Osteoblast (primary cell): ENCODE data around the gene PIANP. TPM values are rescaled to one million over a fixed set of nuclear protein-coding genes. Genes with fewer than 3 reads are reported as not detected.
A peak's percentile ranks its signal among the peaks of the same experiment; 100 is the strongest.
"Not testable (repeated sequence)": the region's sequence is repeated elsewhere in the genome, so short reads cannot be mapped to it uniquely, and the experiment has no call there.

Source experiments
- DNase-seq: peaks from one replicate; pipeline ENCODE4 v3.0.0; 2011; ENCODE audit warnings: low spot score, mixed read lengths; ENCODE audit not compliant: insufficient read length; ENCODE audit errors: missing footprints
- H2AFZ ChIP-seq: 2 replicates; pipeline ENCODE4 v1.6.0; 2011; ENCODE audit warnings: mild to moderate bottlenecking, low read length
- H3K27ac ChIP-seq: 2 replicates; pipeline ENCODE4 v1.5.1; 2011; ENCODE audit warnings: mild to moderate bottlenecking, low read depth, low read length, moderate library complexity
- H3K27me3 ChIP-seq: 2 replicates; pipeline ENCODE4 v1.6.0; 2012; ENCODE audit warnings: mild to moderate bottlenecking, control low read depth, inconsistent platforms, low read length, moderate library complexity; ENCODE audit not compliant: insufficient read depth
- H3K36me3 ChIP-seq: 2 replicates; pipeline ENCODE4 v1.5.1; 2011; ENCODE audit warnings: mild to moderate bottlenecking, low read length, control low read depth, moderate library complexity; ENCODE audit not compliant: insufficient read depth
- H3K4me1 ChIP-seq: 2 replicates; pipeline ENCODE4 v1.5.1; 2011; ENCODE audit warnings: mild to moderate bottlenecking, low read length, control low read depth, moderate library complexity; ENCODE audit not compliant: insufficient read depth
- H3K4me2 ChIP-seq: 2 replicates; pipeline ENCODE4 v1.6.0; 2011; ENCODE audit warnings: mild to moderate bottlenecking, low read length; ENCODE audit not compliant: insufficient read depth
- H3K4me3 ChIP-seq: fragments of 200-600 bp; sonication (generic); 3 replicates; pipeline ENCODE4 v1.5.1; 2012; ENCODE audit warnings: mild to moderate bottlenecking, low read length, inconsistent platforms; ENCODE audit not compliant: insufficient read depth
- H3K79me2 ChIP-seq: 2 replicates; pipeline ENCODE4 v1.6.0; 2012; ENCODE audit warnings: mild to moderate bottlenecking, low read length, control low read depth, inconsistent platforms; ENCODE audit not compliant: insufficient read depth
- H3K9me3 ChIP-seq: 2 replicates; pipeline ENCODE4 v1.5.1; 2011; ENCODE audit warnings: low read depth, low read length, control low read depth
- H4K20me1 ChIP-seq: 2 replicates; pipeline ENCODE4 v1.6.0; 2012; ENCODE audit warnings: mild to moderate bottlenecking, low read length, control low read depth; ENCODE audit not compliant: insufficient read depth
- total RNA-seq: library from RNA; depleted of rRNA; stranded (reverse); fragments of >200 nt; gene quantifications from 2 replicates; pipeline ENCODE4 v1.2.3, GENCODE V29; 2012
- TF ChIP-seq, protein P1 (sequence below): IDR thresholded peaks from 2 replicates; pipeline ENCODE4 v1.5.1; 2011; ENCODE audit warnings: mild to moderate bottlenecking, low read depth, low read length, moderate library complexity; ENCODE audit errors: extremely low read depth

Gene PIANP, protein sequence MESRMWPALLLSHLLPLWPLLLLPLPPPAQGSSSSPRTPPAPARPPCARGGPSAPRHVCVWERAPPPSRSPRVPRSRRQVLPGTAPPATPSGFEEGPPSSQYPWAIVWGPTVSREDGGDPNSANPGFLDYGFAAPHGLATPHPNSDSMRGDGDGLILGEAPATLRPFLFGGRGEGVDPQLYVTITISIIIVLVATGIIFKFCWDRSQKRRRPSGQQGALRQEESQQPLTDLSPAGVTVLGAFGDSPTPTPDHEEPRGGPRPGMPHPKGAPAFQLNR
- not detected in 2 replicates for total RNA-seq

DNA sequence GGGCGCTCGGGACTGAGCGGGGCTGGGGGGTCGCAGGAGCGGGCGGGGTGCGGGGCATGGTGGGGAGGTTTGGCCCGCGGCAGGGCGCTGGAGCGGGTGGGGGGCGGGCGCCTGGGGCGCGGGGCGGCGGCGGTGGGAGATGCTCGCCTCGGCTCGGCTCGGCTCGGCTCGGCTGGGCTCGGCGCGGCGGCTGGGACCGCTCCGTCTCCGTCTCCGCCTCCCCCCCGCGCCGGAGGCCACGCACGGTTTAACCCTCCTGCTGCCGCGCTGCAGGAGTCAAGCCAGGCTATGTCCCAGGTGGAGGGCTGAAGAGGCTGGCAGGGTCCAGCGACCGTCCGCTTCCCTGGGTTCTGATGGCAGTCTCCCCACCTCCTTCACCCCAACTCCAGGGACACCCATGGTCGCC is at the start of gene PIANP:
TSS of gene PIANP (minus strand) at position 170 of the 406 bp plus-strand sequence. CDS start 2,754 bp downstream, outside the sequence.
- no peaks in the 10 kb centered on the region for H3K36me3 ChIP-seq
- H3K4me2 ChIP-seq = peak within 1 kb of the TSS; percentile 76
- TF ChIP-seq, protein P1, sequence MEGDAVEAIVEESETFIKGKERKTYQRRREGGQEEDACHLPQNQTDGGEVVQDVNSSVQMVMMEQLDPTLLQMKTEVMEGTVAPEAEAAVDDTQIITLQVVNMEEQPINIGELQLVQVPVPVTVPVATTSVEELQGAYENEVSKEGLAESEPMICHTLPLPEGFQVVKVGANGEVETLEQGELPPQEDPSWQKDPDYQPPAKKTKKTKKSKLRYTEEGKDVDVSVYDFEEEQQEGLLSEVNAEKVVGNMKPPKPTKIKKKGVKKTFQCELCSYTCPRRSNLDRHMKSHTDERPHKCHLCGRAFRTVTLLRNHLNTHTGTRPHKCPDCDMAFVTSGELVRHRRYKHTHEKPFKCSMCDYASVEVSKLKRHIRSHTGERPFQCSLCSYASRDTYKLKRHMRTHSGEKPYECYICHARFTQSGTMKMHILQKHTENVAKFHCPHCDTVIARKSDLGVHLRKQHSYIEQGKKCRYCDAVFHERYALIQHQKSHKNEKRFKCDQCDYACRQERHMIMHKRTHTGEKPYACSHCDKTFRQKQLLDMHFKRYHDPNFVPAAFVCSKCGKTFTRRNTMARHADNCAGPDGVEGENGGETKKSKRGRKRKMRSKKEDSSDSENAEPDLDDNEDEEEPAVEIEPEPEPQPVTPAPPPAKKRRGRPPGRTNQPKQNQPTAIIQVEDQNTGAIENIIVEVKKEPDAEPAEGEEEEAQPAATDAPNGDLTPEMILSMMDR = no peak
- H4K20me1 ChIP-seq = no peaks in the 10 kb centered on the region
- peak within 1 kb of the TSS; percentile 66 for H3K4me3 ChIP-seq
- H3K27ac ChIP-seq = no peak within 1 kb of the TSS
- peaks cover 5% of the 10 kb centered on the region for H3K4me1 ChIP-seq
- H3K79me2 ChIP-seq = no peaks in the 10 kb centered on the region
- peaks cover 50% of the 10 kb centered on the region for H3K27me3 ChIP-seq
- H3K9me3 ChIP-seq = no peaks in the 10 kb centered on the region
- peak within 1 kb of the TSS; percentile 73 for H2AFZ ChIP-seq
- DNase-seq = peak; percentile 89

DNA sequence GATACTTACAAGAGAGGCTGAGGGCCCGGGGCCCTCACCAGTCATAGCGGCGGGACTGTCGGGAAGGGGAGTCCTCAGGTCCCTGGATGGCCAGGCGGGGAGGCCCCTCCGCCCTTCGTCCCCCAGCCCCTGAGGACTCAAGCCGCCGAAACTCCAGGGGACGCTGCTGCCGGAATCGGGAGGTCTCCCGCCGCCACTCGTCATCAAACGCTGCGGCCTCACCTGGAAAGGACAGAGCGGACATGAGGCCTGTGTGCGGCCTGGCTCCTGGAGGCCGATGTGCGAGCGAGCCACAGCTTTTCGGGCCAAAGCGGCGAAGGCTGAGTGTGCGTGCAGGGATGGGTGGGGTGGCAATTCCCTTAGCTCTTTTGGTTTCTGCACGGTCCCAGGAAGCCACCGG is 48.1 kb upstream of the PIANP start:
- Histone ChIP-seq H3K4me3 (no peak overlapping the region), H3K9me3 (no peaks in the 10 kb centered on the region), H2AFZ (no peak overlapping the region), H3K27me3 (no peaks in the 10 kb centered on the region), H4K20me1 (peaks cover 36% of the 10 kb centered on the region), H3K27ac (no peak overlapping the region), H3K4me2 (no peak overlapping the region), H3K4me1 (peaks cover 16% of the 10 kb centered on the region), H3K36me3 (peaks cover 68% of the 10 kb centered on the region), H3K79me2 (peaks cover 33% of the 10 kb centered on the region)
- no peak for DNase-seq
- TF ChIP-seq, protein P1 = no peak

DNA sequence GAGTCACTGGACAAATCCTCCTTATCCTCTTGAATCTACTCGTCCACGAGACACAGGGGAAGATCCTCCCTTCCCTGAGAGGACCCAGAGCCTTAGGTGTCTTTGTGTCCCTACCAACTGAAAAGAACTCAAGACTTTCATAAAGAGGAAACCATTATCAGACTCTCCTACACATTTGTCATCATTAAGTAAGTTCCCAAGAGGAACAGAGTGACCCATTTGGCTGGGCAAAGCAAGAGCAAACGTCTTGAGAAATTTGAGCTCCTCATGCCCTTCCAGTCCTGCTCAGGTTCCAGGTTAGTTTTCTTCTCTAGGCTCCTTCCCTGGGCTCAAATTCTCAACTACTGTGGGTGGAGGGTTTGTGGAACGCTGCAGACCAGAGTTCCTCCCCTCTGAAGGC is 46.6 kb upstream of the PIANP start:
- Histone ChIP-seq H3K4me3 (no peak overlapping the region), H3K4me2 (no peak overlapping the region), H4K20me1 (peaks cover 33% of the 10 kb centered on the region), H3K79me2 (peaks cover 27% of the 10 kb centered on the region), H3K9me3 (no peaks in the 10 kb centered on the region), H3K27me3 (no peaks in the 10 kb centered on the region), H3K4me1 (peaks cover 14% of the 10 kb centered on the region), H3K36me3 (peaks cover 68% of the 10 kb centered on the region), H3K27ac (no peak overlapping the region), H2AFZ (no peak overlapping the region)
- TF ChIP-seq, protein P1 = no peak
- no peak for DNase-seq

DNA sequence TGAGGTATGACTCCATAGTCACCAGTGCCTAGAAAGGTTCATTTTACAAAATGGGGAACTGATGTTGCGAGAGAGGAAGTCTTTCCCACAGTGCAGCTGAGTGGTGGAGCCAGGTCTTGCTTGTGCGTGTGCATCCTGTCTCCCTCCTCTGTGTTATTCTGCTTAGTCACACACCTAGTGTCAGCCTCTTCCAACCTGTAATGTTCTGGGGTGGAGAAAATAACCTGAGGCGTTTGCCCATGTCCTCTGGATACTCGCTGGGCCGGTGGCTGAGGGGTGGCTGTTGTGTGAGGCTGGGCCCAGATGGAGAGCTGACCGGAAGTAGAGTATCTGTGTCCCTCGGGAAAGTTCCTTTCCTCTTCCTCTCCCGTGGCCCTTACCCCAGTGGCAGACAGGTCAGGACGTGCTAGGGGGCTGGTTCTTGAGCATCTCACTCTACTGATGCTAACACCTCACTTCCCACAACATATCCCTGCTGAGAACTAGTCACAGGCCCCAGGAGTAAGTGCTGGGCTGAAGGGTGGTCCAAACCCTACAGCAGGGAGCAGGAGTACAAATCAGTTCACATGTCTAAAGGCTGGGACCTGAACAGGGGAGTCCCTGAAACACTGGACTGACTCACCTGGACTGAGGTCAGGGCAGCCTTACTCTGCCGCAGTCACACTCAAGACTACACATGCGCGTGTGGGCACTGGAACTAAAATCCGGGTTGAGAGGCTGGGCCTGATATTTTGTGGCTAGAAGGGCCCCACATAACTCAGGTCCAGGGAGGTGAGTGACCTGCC is 45.3 kb upstream of the PIANP start:
- no peaks in the 10 kb centered on the region for H3K9me3 ChIP-seq
- no peak overlapping the region for H3K4me2 ChIP-seq
- peaks cover 56% of the 10 kb centered on the region for H3K36me3 ChIP-seq
- H3K27ac ChIP-seq = no peak overlapping the region
- H4K20me1 ChIP-seq = peaks cover 24% of the 10 kb centered on the region
- H2AFZ ChIP-seq = no peak overlapping the region
- peaks cover 14% of the 10 kb centered on the region for H3K79me2 ChIP-seq
- H3K4me3 ChIP-seq = no peak overlapping the region
- TF ChIP-seq, protein P1 = no peak
- H3K27me3 ChIP-seq = no peaks in the 10 kb centered on the region
- no peak for DNase-seq
- H3K4me1 ChIP-seq = peaks cover 3% of the 10 kb centered on the region

DNA sequence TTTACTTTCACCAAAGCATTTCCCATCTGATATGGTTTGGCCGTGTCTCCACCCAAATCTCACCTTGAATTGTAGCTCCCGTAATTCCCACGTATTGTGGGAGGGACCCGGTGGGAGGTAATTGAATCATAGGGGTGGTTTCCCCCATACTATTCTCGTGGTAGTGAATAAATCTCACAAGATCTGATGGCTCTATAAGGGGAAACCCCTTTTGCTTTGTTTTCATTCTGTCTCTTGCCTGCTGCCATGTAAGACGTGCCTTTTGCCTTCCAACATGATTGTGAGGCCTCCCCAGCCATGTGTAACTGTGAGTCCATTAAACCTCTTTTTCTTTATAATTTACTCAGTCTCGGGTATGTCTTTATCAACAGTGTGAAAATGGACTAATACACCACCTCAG is 42.7 kb upstream of the PIANP start:
- H3K79me2 ChIP-seq, H3K27me3 ChIP-seq, H3K4me1 ChIP-seq, H2AFZ ChIP-seq, H3K4me2 ChIP-seq, DNase-seq, H4K20me1 ChIP-seq, H3K9me3 ChIP-seq, H3K4me3 ChIP-seq, H3K27ac ChIP-seq: not testable (repeated sequence)
- H3K36me3 ChIP-seq = peaks cover 30% of the 10 kb centered on the region
